IPS-18c (cell line): ENCODE results near the gene IQCK.

Experiments
- H3K4me3 ChIP-seq: 2 replicates; pipeline ENCODE4 v1.7.0; 2013; ENCODE audit warnings: low read depth, mild to moderate bottlenecking, low read length, moderate library complexity; ENCODE audit not compliant: insufficient read depth
- H3K9me3 ChIP-seq: one replicate; pipeline ENCODE4 v1.6.1; 2013; ENCODE audit warnings: mild to moderate bottlenecking, low read length, moderate library complexity; ENCODE audit not compliant: control insufficient read depth, insufficient read depth

The IQCK gene

GRCh38 chr16:19804538-19805323 lies 86.7 kb downstream of the IQCK start:
- H3K9me3 ChIP-seq: peaks cover 5% of the 10 kb centered on the region
- no peak overlapping the region for H3K4me3 ChIP-seq

DNA sequence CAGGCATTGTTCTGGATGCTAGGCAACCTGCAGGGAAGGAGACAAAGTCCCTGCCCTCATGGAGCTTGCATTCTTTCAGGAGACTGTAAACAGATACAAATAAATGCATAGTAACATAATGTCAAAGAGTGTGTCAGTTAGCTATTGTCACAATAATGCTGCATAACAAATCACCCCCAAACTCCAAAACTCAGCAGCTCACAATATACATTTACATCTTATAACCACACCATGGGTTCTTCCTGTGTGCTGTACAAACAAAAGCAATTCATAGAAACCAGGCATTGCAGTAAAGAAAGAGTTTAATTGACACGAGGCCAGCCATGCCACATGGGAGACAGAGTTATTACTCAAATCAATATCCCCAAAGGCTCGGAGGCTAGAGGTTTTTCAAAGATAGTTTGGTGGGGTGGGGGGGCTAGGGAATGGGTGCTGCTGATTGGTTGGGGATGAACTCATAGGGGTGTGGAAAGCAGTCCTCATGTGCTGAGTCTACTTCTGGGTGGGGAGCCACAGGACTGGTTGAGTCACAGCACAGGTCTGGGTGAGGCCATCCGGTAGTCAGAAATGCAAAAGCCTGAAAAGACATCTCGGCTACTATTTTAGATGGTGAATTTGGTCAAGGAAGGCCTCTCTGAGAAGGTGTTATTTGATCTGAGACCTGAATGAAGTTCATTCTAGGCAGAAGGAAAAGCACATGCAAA lies 87.5 kb downstream of the IQCK start:
- Histone ChIP-seq H3K4me3 (no peak overlapping the region), H3K9me3 (peaks cover 5% of the 10 kb centered on the region)

GRCh38 chr16:19808061-19808641 lies 90.1 kb downstream of the IQCK start:
- peaks cover 3% of the 10 kb centered on the region for H3K9me3 ChIP-seq

DNA sequence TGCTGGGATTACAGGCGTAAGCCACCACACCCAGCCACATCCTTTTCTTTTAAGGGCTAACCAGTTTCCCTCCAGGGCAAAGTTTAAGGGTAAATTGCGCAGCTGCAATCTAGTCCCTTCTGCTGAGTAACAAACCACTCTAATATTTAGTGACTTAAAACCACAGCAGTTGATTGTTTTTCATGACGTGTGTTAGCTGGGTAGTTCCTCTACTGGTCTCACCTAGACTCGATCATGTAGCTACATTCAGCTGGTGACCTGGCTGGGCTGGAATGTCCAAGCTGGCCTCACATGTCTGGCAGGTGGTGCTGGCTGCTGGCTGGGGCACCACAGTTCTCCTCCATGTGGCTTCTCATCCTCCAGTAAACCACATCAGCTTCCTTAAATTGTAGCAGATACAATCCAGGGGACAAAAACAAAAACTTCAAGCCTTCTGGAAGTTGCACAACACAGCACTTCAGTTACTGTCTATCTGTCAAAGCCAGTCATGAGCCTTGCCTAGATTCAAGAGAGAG lies 91.1 kb downstream of the IQCK start:
- peaks cover 3% of the 10 kb centered on the region for H3K9me3 ChIP-seq
- no peak overlapping the region for H3K4me3 ChIP-seq

More at GRCh38 chr16:19808061-19808641, 90.1 kb downstream of the IQCK start:
- H3K4me3 ChIP-seq: no peak overlapping the region

GRCh38 chr16:19809693-19810092 lies 91.6 kb downstream of the IQCK start:
- no peak overlapping the region for H3K4me3 ChIP-seq
- H3K9me3 ChIP-seq: peaks cover 3% of the 10 kb centered on the region

- H3K4me3 ChIP-seq: no peak overlapping the region
- peaks cover 3% of the 10 kb centered on the region for H3K9me3 ChIP-seq
These were observed 93.0 kb downstream of the IQCK start for GRCh38 chr16:19810817-19811731.

GRCh38 chr16:19812986-19813385 lies 94.9 kb downstream of the IQCK start:
- H3K4me3 ChIP-seq: no peak overlapping the region
- no peaks in the 10 kb centered on the region for H3K9me3 ChIP-seq

GRCh38 chr16:19815418-19815817 lies 97.3 kb downstream of the IQCK start:
- H3K9me3 ChIP-seq: no peaks in the 10 kb centered on the region
- no peak overlapping the region for H3K4me3 ChIP-seq

- Histone ChIP-seq H3K9me3 (no peaks in the 10 kb centered on the region), H3K4me3 (no peak overlapping the region)
These were observed 99.1 kb downstream of the IQCK start for GRCh38 chr16:19817122-19817521.

DNA sequence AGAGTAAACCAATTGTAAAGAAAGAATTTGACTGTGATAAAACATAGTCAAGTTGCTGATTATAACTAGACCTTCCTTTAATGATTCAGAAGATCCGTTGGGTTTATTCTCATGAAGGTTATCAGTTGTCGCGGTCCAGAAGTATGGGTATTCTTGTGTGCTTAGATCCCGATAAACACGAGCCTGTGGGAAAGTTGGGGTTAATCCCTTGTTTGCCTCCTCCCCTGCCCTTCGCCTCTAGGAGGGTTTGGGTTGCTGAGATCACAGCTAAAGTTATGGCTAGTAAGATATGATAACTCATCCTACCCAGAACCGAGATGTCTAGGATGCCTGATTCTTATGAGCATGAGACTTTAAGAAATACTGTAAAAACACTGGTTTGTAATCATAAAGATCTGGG lies 99.8 kb downstream of the IQCK start:
- Histone ChIP-seq H3K9me3 (no peaks in the 10 kb centered on the region), H3K4me3 (no peak overlapping the region)

DNA sequence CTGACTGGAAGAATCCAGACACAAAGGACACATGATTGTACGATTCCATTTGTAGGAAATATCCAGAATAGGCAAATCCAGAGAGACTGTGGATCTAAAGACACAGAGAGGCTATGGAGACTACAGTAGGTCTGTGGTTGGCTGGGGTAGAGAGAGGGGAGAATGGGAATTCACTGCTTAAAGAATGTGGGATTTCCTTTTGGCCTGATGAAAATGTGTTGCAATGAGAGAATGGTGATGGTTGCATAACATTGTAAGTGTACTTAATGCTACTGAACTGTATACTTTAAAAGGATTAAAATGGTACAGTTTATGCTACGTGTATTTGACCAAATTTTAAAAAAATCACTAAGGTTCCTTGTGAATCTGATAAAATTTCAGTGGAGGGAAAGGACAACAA lies 104.5 kb downstream of the IQCK start:
- Histone ChIP-seq H3K4me3 (no peak overlapping the region), H3K9me3 (no peaks in the 10 kb centered on the region)

DNA sequence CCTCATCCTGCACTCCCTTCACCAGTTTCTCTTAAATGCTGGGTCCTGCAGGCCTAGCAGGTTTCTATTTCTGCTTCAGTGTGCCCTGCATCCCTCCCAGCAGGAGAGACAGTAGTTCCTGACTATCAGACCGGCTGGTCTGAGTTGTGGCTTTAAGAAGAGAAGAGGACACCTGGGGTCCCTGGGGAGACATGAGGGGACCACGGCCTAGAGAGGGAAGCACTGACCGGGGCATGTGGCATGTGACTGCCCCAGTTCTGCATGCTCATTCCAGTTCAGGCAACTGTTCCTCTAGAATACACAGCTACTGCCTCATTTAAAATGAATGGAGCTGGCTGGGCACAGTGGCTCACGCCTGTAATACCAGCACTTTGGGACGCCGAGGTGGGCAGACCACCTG lies 105.3 kb downstream of the IQCK start:
- Histone ChIP-seq H3K9me3 (no peaks in the 10 kb centered on the region), H3K4me3 (no peak overlapping the region)

- Histone ChIP-seq H3K9me3 (no peaks in the 10 kb centered on the region), H3K4me3 (no peak overlapping the region)
These were observed 106.1 kb downstream of the IQCK start for GRCh38 chr16:19824216-19824615.

GRCh38 chr16:19829844-19830692 lies 112.0 kb downstream of the IQCK start:
- H3K9me3 ChIP-seq: no peaks in the 10 kb centered on the region
- no peak overlapping the region for H3K4me3 ChIP-seq

GRCh38 chr16:19830902-19831560 lies 113.0 kb downstream of the IQCK start:
- Histone ChIP-seq H3K4me3 (no peak overlapping the region), H3K9me3 (no peaks in the 10 kb centered on the region)

DNA sequence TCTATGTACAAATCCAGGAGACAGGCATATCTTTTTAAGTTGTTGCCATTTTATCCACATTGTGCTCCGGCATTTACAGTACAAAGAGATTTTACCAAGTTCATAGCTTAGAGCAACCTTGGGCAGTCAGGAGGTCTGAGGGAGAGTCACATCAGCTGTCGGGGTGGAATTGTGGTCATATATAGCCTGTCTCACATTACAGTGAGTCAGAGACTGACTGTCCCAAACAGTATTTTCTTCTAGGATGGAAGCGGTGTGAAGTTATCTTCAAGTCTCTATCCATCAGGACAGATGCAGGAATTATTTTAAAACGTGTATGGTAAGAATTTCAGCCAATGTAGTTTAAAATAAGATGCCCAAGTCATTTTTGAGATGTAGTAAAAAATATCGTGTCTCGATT lies 113.6 kb downstream of the IQCK start:
- H3K4me3 ChIP-seq: no peak overlapping the region
- no peaks in the 10 kb centered on the region for H3K9me3 ChIP-seq
